Measurements from ENCODE around the gene DYNC1LI1.

DNA sequence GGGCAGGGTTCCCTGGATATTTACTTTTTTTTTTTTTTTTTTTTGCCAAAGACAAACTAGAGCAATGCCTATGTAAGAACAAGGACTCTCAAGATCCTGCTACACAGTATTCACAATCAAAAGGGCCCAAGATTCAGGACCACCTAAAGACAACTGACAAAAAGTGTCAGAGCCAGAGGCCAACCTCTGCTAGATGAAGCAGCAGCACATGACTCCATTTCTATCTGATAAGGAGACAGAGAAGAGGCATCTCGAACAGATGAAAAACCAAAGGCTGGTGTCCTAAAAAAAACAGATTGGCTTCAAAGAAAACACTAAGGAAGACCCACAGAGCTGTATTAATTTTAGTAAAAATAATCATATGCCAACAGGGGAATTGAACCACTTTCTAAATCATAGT is 88.0 kb downstream of the DYNC1LI1 start:
- TF ChIP-seq, protein P1, sequence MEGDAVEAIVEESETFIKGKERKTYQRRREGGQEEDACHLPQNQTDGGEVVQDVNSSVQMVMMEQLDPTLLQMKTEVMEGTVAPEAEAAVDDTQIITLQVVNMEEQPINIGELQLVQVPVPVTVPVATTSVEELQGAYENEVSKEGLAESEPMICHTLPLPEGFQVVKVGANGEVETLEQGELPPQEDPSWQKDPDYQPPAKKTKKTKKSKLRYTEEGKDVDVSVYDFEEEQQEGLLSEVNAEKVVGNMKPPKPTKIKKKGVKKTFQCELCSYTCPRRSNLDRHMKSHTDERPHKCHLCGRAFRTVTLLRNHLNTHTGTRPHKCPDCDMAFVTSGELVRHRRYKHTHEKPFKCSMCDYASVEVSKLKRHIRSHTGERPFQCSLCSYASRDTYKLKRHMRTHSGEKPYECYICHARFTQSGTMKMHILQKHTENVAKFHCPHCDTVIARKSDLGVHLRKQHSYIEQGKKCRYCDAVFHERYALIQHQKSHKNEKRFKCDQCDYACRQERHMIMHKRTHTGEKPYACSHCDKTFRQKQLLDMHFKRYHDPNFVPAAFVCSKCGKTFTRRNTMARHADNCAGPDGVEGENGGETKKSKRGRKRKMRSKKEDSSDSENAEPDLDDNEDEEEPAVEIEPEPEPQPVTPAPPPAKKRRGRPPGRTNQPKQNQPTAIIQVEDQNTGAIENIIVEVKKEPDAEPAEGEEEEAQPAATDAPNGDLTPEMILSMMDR (IDR thresholded peaks at IDR 0.05) = no peak
- no peak for TF ChIP-seq POLR2AphosphoS5 (IDR thresholded peaks at IDR 0.05; ENCODE audit: insufficient read depth in 1 of 2, low read depth in 1 of 2)
